Testis (tissue), 3 donors: ENCODE measurements around the gene DGCR8. TPM values are rescaled to one million over a fixed set of nuclear protein-coding genes. Genes with fewer than 3 reads are reported as not detected.

Source experiments
- DNase-seq: peaks from one replicate; pipeline ENCODE4 v3.0.0-alpha.2; 2019
- H3K27ac ChIP-seq, 2 donors: fragments of 200-600 bp; sonication (generic); one replicate each; pipeline ENCODE4 v1.5.1; 2019
- H3K27me3 ChIP-seq: fragments of 200-600 bp; sonication (generic); one replicate; pipeline ENCODE4 v1.5.1; 2019
- H3K36me3 ChIP-seq: fragments of 200-600 bp; sonication (generic); one replicate; pipeline ENCODE4 v1.5.1; 2017; ENCODE audit warnings: low read depth; ENCODE audit errors: missing control alignments
- H3K4me1 ChIP-seq: fragments of 200-600 bp; sonication (generic); one replicate; pipeline ENCODE4 v1.5.1; 2019
- H3K4me3 ChIP-seq, 2 donors: fragments of 200-600 bp; sonication (generic); one replicate each; pipeline ENCODE4 v1.5.1; 2017 to 2019
- H3K9me3 ChIP-seq: fragments of 200-600 bp; sonication (generic); one replicate; pipeline ENCODE4 v1.5.1; 2017
- CTCF ChIP-seq, 3 experiments: fragments of 450-650 bp in 2 of 3; fragments of 200-600 bp in 1 of 3; sonication (generic) in 1 of 3; IDR thresholded peaks; one replicate each; pipeline ENCODE4 v1.5.1; 2016 to 2019; ENCODE audit warnings: antibody characterized with exemption in 3 of 3, mild to moderate bottlenecking in 2 of 3, moderate library complexity in 1 of 3
- POLR2A ChIP-seq: fragments of 450-650 bp; IDR thresholded peaks from one replicate; pipeline ENCODE4 v1.6.1; 2017; ENCODE audit warnings: antibody characterized with exemption, mild to moderate bottlenecking, moderate library complexity
- WGBS, 2 donors: methylation state at CpG; one replicate each; pipeline ENCODE4 v1.1.5; 2018; 5-methylcytosine and 5-hydroxymethylcytosine counted together
- intact Hi-C: fragments of 100-400 bp; cut with DNase I; formaldehyde crosslinking; loops from one replicate; pipeline ENCODE4 v1.15.1; 2023; ENCODE audit warnings: low total_unique reads
- microRNA counts, 2 donors: library from miRNA; unstranded; fragments of <30 nt; microRNA quantifications; one replicate each; lab custom pipeline; 2016
- microRNA-seq, 2 donors: library from miRNA; unstranded; fragments of <30 nt; microRNA quantifications; one replicate each; pipeline ENCODE4, GENCODE V29; 2016; ENCODE audit warnings: borderline number of aligned reads in 2 of 2, borderline replicate concordance in 1 of 2
- polyA plus RNA-seq: library from polyadenylated mRNA; stranded (reverse); fragments of 350-450 nt; fragmentation: Illumina TruSeq; extraction: RNeasy Lipid Tissue Mini Kit (QIAGEN cat#74804); gene quantifications from one replicate; pipeline ENCODE4 v1.2.3, GENCODE V29; 2014; ENCODE audit warnings: low read depth, low replicate concordance; ENCODE audit not compliant: insufficient read depth
- small RNA-seq, 2 donors: library from RNA; depleted of rRNA; stranded (forward); fragments of <200 nt; gene quantifications; one replicate each; pipeline ENCODE3, GENCODE V24; 2016
- total RNA-seq, 2 donors: library from RNA; depleted of rRNA; stranded (reverse); fragments of >200 nt; gene quantifications; one replicate each; pipeline ENCODE4 v1.2.3, GENCODE V29; 2016

DGCR8 gene
- total and polyA plus RNA-seq, 3 donors from 2014 or later, result 44.4 to 83.7 (median 64.8) TPM

DNA sequence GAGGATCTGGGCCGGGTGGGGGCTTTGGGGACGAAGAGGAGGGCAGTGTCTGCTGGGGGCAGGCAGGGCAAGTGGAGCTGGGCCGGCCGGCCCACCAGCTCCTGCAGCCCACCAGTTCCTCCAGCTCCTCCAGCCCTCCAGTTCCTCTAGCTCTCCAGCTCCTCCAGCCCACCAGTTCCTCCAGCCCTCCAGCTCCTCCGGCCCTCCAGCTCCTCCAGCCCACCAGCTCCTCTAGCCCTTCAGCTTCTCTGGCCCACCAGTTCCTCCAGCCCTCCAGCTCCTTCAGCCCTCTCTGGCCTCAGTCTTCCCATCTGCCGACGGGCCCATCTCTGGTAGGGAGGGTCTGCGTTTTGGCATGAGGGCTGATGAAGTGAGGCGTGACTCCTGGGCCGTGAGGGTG lies 80.0 kb downstream of the DGCR8 start:
- Histone ChIP-seq H3K4me3 (no peak overlapping the region), H3K27ac (no peak overlapping the region), H3K9me3 (no peaks in the 10 kb centered on the region), H3K4me1 (no peaks in the 10 kb centered on the region), H3K27me3 (no peaks in the 10 kb centered on the region), H3K36me3 (no peaks in the 10 kb centered on the region)
- no peak for TF ChIP-seq POLR2A
- TF ChIP-seq CTCF (IDR thresholded peaks at IDR 0.05), result no peak
- DNase-seq, result no peak
- 84 to 88% methylated on average over 9 to 10 of the region's 10 CpGs for WGBS, 2 donors
- intact Hi-C loops, result no loop called here

MicroRNA genes within 50 kb of the gene (microRNA counts, 767-probe panel; counts per million panel counts)
- microRNA hsa-miR-1306-3p (lab: Ali Mortazavi, UCI) (0 to 152 counts per million in 2 donors), microRNA hsa-miR-185-5p (lab: Ali Mortazavi, UCI) (0 to 152 counts per million in 2 donors)

Small RNA genes lying within 50 kb of the gene (microRNA-seq; reads per million reads assigned to microRNA genes)
- gene MIR185, result 254 to 303 reads per million in 2 donors
- 0 to 1.4 reads per million in 2 donors for gene MIR6816

Small RNA genes lying within 50 kb of the gene (small RNA-seq; reads per million reads assigned to genes)
- gene MIR185 (0 to 0.18 reads per million in 2 donors), gene MIR6816 (0 to 0.18 reads per million in 2 donors), gene RF00017 (0 reads per million in 2 donors), gene RF00599 (0 reads per million in 2 donors)

Other genes starting within 250 kb of the DGCR8 start
- 1 to 10 TPM; 5.5 to 6.9 TPM for gene GNB1L, start 225.4 kb upstream of the DGCR8 start, total RNA-seq
- gene GNB1L, start 225.4 kb upstream of the DGCR8 start, polyA plus RNA-seq, result 6.0 TPM
- 10 to 100 TPM; 11.0 to 14.7 TPM for gene RTL10, start 225.4 kb upstream of the DGCR8 start, total RNA-seq
- 10.9 TPM for gene RTL10, start 225.4 kb upstream of the DGCR8 start, polyA plus RNA-seq
- gene COMT, start 138.5 kb upstream of the DGCR8 start, total RNA-seq, result 100 to 1,000 TPM; 278 to 427 TPM
- gene COMT, start 138.5 kb upstream of the DGCR8 start, polyA plus RNA-seq, result 147 TPM
- gene TXNRD2, start 138.4 kb upstream of the DGCR8 start, total RNA-seq, result 10 to 100 TPM; 36.6 to 49.9 TPM
- 28.7 TPM for gene TXNRD2, start 138.4 kb upstream of the DGCR8 start, polyA plus RNA-seq
- 10 to 100 TPM; 43.2 to 57.7 TPM for gene ARVCF, start 63.4 kb upstream of the DGCR8 start, total RNA-seq
- gene ARVCF, start 63.4 kb upstream of the DGCR8 start, polyA plus RNA-seq, result 21.1 TPM
- 10 to 100 TPM; 13.5 to 21.5 TPM for gene TANGO2, start 59.1 kb upstream of the DGCR8 start, total RNA-seq
- 19.0 TPM for gene TANGO2, start 59.1 kb upstream of the DGCR8 start, polyA plus RNA-seq
- 100 to 1,000 TPM; 284 to 318 TPM for gene RANBP1, start 35.9 kb downstream of the DGCR8 start, total RNA-seq
- gene RANBP1, start 35.9 kb downstream of the DGCR8 start, polyA plus RNA-seq, result 247 TPM
- gene TRMT2A, start 37.0 kb downstream of the DGCR8 start, total RNA-seq, result 100 to 1,000 TPM in 1 of 2 donors, 10 to 100 TPM in 1; 97.2 to 122 TPM
- gene TRMT2A, start 37.0 kb downstream of the DGCR8 start, polyA plus RNA-seq, result 82.7 TPM
- gene ZDHHC8, start 51.6 kb downstream of the DGCR8 start, total RNA-seq, result 10 to 100 TPM; 40.9 to 44.0 TPM
- gene ZDHHC8, start 51.6 kb downstream of the DGCR8 start, polyA plus RNA-seq, result 34.0 TPM
- gene CCDC188, start 70.8 kb downstream of the DGCR8 start, total RNA-seq, result 10 to 100 TPM; 12.2 to 33.1 TPM
- gene CCDC188, start 70.8 kb downstream of the DGCR8 start, polyA plus RNA-seq, result 46.5 TPM
- 1 to 10 TPM; 5.1 to 6.1 TPM for gene RTN4R, start 188.1 kb downstream of the DGCR8 start, total RNA-seq
- gene RTN4R, start 188.1 kb downstream of the DGCR8 start, polyA plus RNA-seq, result 2.1 TPM
- 100 to 1,000 TPM; 152 to 257 TPM for gene DGCR6L, start 239.8 kb downstream of the DGCR8 start, total RNA-seq
- 171 TPM for gene DGCR6L, start 239.8 kb downstream of the DGCR8 start, polyA plus RNA-seq